22Rv1 (cell line): Measurements from ENCODE around the gene ZNF80.

Experiments used
- CTCF ChIP-seq: fragments of 450-650 bp; IDR thresholded peaks from 2 replicates; pipeline ENCODE4 v1.5.1; 2017; ENCODE audit warnings: mild to moderate bottlenecking
- ZFX ChIP-seq: fragments of 450-650 bp; IDR thresholded peaks from 2 replicates; pipeline ENCODE4 v1.6.1; 2017; ENCODE audit warnings: antibody characterized with exemption, borderline replicate concordance

DNA sequence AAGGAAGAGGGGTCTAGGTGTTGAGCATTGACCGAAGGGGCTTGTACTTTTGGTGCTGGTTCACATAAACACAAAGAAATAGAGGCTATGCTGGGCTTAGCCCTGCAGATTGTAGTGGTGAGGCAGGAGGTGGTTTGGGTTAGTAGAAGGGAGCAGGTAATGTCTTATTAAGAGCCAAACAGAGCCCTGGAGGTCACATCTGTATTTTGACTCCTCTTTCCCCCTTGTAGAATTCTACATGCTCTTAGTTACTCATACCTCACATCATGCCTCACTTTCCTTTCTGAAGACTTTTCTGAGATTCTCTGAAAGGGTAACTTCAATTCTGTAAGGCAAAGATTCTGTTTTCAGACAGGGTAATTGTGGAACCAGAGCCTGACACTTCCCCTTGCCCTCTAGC, 16.1 kb upstream of the ZNF80 start:
- TF ChIP-seq CTCF (no peak), ZFX (no peak)
